ENCODE results near the gene ACOX3.
"Not testable (repeated sequence)": the region's sequence is repeated elsewhere in the genome, so short reads cannot be mapped to it uniquely, and the experiment has no call there.

The ACOX3 gene

GRCh38 chr4:8428288-8429097 lies 12.0 kb downstream of the ACOX3 start:
- Histone ChIP-seq H3K9ac (ENCODE audit: low read length) (peak overlapping the region; percentile 90), H3K4me1 (ENCODE audit: control insufficient read depth, insufficient read depth, low read length) (peaks cover 16% of the 10 kb centered on the region), H3K36me3 (ENCODE audit: control insufficient read depth, insufficient read depth, low read length, severe bottlenecking) (no peaks in the 10 kb centered on the region), H3K9me3 (ENCODE audit: control insufficient read depth, low read length) (no peaks in the 10 kb centered on the region), H3K4me3 (ENCODE audit: low read length) (peak overlapping the region; percentile 89), H3K27me3 (replicated peaks; ENCODE audit: control insufficient read depth, insufficient read depth, low read length) (no peaks in the 10 kb centered on the region)
- peak; percentile 92 for DNase-seq (ENCODE audit: low read depth)

- peak overlapping the region; percentile 89 for H3K4me3 ChIP-seq (ENCODE audit: low read length)
- H3K36me3 ChIP-seq (ENCODE audit: control insufficient read depth, insufficient read depth, low read length, severe bottlenecking), result no peaks in the 10 kb centered on the region
- peak; percentile 66 for DNase-seq (ENCODE audit: low read depth)
- H3K9ac ChIP-seq (ENCODE audit: low read length), result peak overlapping the region; percentile 90
- no peaks in the 10 kb centered on the region for H3K27me3 ChIP-seq (replicated peaks; ENCODE audit: control insufficient read depth, insufficient read depth, low read length)
- no peaks in the 10 kb centered on the region for H3K9me3 ChIP-seq (ENCODE audit: control insufficient read depth, low read length)
- peaks cover 16% of the 10 kb centered on the region for H3K4me1 ChIP-seq (ENCODE audit: control insufficient read depth, insufficient read depth, low read length)
Measured at GRCh38 chr4:8427761-8428287, 12.7 kb downstream of the ACOX3 start.

- Histone ChIP-seq H3K27me3 (replicated peaks; ENCODE audit: control insufficient read depth, insufficient read depth, low read length) (no peaks in the 10 kb centered on the region), H3K4me1 (ENCODE audit: control insufficient read depth, insufficient read depth, low read length) (peaks cover 16% of the 10 kb centered on the region), H3K36me3 (ENCODE audit: control insufficient read depth, insufficient read depth, low read length, severe bottlenecking) (no peaks in the 10 kb centered on the region), H3K9me3 (ENCODE audit: control insufficient read depth, low read length) (no peaks in the 10 kb centered on the region), H3K4me3 (ENCODE audit: low read length) (peak overlapping the region; percentile 89), H3K9ac (ENCODE audit: low read length) (peak overlapping the region; percentile 90)
- DNase-seq (ENCODE audit: low read depth), result no peak
Measured at GRCh38 chr4:8427262-8427661, 13.3 kb downstream of the ACOX3 start.

DNA sequence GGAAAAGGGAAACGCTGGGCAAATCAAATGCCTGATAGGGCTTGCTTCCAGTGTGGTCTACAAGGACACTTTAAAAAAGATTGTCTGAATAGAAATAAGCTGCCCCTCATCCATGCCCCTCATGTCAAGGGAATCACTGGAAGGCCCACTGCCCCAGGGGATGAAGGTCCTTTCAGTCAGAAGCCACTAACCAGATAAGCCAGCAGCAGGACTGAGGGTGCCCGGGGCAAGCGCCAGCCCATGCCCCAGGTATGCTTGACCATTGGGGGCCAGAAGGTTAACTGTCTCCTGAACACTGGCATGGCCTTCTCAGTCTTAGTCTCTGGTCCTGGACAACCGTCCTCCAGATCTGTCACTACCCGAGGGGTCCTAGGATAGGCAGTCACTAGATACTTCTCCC lies 17.7 kb downstream of the ACOX3 start:
- peaks cover 21% of the 10 kb centered on the region for H3K4me1 ChIP-seq (ENCODE audit: control insufficient read depth, insufficient read depth, low read length)
- DNase-seq (ENCODE audit: low read depth), result no peak
- H3K9ac ChIP-seq (ENCODE audit: low read length), result no peak overlapping the region
- H3K9me3 ChIP-seq (ENCODE audit: control insufficient read depth, low read length), result no peaks in the 10 kb centered on the region
- H3K36me3 ChIP-seq (ENCODE audit: control insufficient read depth, insufficient read depth, low read length, severe bottlenecking), result no peaks in the 10 kb centered on the region
- H3K27me3 ChIP-seq (replicated peaks; ENCODE audit: control insufficient read depth, insufficient read depth, low read length), result no peaks in the 10 kb centered on the region
- H3K4me3 ChIP-seq (ENCODE audit: low read length), result no peak overlapping the region

- no peaks in the 10 kb centered on the region for H3K27me3 ChIP-seq (replicated peaks; ENCODE audit: control insufficient read depth, insufficient read depth, low read length)
- no peak overlapping the region for H3K4me3 ChIP-seq (ENCODE audit: low read length)
- no peak for DNase-seq (ENCODE audit: low read depth)
- no peaks in the 10 kb centered on the region for H3K36me3 ChIP-seq (ENCODE audit: control insufficient read depth, insufficient read depth, low read length, severe bottlenecking)
- no peak overlapping the region for H3K9ac ChIP-seq (ENCODE audit: low read length)
- H3K9me3 ChIP-seq (ENCODE audit: control insufficient read depth, low read length), result no peaks in the 10 kb centered on the region
- H3K4me1 ChIP-seq (ENCODE audit: control insufficient read depth, insufficient read depth, low read length), result peaks cover 16% of the 10 kb centered on the region
Measured at GRCh38 chr4:8422327-8422726, 18.2 kb downstream of the ACOX3 start.

GRCh38 chr4:8420151-8420550 lies 20.4 kb downstream of the ACOX3 start:
- Histone ChIP-seq H3K36me3 (ENCODE audit: control insufficient read depth, insufficient read depth, low read length, severe bottlenecking) (peaks cover 11% of the 10 kb centered on the region), H3K4me1 (ENCODE audit: control insufficient read depth, insufficient read depth, low read length) (peaks cover 11% of the 10 kb centered on the region)
- DNase-seq (ENCODE audit: low read depth); H3K9me3 ChIP-seq (ENCODE audit: control insufficient read depth, low read length); H3K27me3 ChIP-seq (replicated peaks; ENCODE audit: control insufficient read depth, insufficient read depth, low read length); H3K9ac ChIP-seq (ENCODE audit: low read length); H3K4me3 ChIP-seq (ENCODE audit: low read length): not testable (repeated sequence)

DNA sequence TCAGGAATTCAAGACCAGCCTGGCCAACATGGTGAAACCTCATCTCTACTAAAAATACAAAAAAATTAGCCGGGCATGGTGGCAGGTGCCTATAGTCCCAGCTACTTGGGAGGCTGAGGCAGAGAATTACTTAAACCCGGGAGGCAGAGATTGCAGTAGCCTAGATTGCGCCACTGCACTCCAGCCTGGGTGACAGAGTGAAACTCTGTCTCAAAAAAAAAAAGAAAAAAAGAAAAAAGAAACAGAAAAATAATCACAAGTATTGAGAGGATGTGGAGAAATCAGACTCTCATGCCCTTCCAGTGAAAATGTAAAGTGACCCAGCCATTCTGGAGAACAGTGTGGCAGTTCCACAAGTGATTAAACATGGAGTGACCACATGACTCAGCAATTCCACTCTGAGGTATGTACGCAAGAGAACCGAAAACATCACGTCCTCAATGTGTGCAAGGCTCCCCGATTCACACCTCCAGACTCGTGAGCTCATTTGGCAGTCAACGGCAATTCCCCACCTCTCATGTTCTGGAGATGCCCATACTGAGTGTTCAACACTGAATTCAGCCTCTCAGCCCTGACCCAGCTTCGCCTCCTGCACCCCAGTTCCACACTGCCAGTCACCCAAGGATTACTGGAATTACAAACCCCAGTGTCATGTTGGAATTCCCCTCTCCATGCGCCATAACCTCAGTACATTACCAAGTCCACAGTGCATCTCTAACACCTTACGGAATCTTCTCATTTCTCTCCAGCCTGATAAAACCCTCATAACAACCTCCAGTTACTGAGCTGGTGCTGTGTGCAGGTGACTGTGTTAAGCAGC lies 21.1 kb downstream of the ACOX3 start:
- Histone ChIP-seq H3K4me3 (ENCODE audit: low read length) (no peak overlapping the region), H3K9ac (ENCODE audit: low read length) (no peak overlapping the region), H3K4me1 (ENCODE audit: control insufficient read depth, insufficient read depth, low read length) (peaks cover 11% of the 10 kb centered on the region), H3K36me3 (ENCODE audit: control insufficient read depth, insufficient read depth, low read length, severe bottlenecking) (peaks cover 18% of the 10 kb centered on the region), H3K27me3 (replicated peaks; ENCODE audit: control insufficient read depth, insufficient read depth, low read length) (no peaks in the 10 kb centered on the region), H3K9me3 (ENCODE audit: control insufficient read depth, low read length) (no peaks in the 10 kb centered on the region)
- DNase-seq (ENCODE audit: low read depth), result peak; percentile 27

- no peak overlapping the region for H3K9ac ChIP-seq (ENCODE audit: low read length)
- H3K36me3 ChIP-seq (ENCODE audit: control insufficient read depth, insufficient read depth, low read length, severe bottlenecking), result peaks cover 28% of the 10 kb centered on the region
- H3K27me3 ChIP-seq (replicated peaks; ENCODE audit: control insufficient read depth, insufficient read depth, low read length), result no peaks in the 10 kb centered on the region
- no peaks in the 10 kb centered on the region for H3K9me3 ChIP-seq (ENCODE audit: control insufficient read depth, low read length)
- DNase-seq (ENCODE audit: low read depth), result no peak
- H3K4me3 ChIP-seq (ENCODE audit: low read length), result no peak overlapping the region
- H3K4me1 ChIP-seq (ENCODE audit: control insufficient read depth, insufficient read depth, low read length), result peaks cover 11% of the 10 kb centered on the region
Measured at GRCh38 chr4:8417071-8417614, 23.4 kb downstream of the ACOX3 start.

DNA sequence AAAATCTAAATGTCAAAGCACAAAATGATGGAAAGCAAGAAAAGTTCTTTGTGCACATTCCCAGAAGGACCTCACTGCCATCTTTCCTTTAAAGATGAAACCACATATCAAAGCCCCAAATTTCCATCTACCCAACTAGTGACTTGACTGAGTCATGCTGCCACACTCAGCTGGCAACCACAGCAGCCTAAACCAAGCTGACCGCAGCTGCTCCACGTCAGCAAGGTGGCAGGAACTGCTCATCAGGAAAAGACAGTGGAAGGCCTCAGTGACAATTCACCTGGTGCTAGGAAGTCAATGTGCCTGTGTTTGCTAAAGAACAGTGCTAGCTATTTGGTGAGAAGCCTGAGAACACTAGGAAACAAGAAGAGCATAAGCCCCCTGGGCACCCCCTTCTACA lies 26.1 kb downstream of the ACOX3 start:
- Histone ChIP-seq H3K9ac (ENCODE audit: low read length) (no peak overlapping the region), H3K4me3 (ENCODE audit: low read length) (no peak overlapping the region), H3K4me1 (ENCODE audit: control insufficient read depth, insufficient read depth, low read length) (peaks cover 14% of the 10 kb centered on the region), H3K27me3 (replicated peaks; ENCODE audit: control insufficient read depth, insufficient read depth, low read length) (no peaks in the 10 kb centered on the region), H3K36me3 (ENCODE audit: control insufficient read depth, insufficient read depth, low read length, severe bottlenecking) (peaks cover 38% of the 10 kb centered on the region), H3K9me3 (ENCODE audit: control insufficient read depth, low read length) (no peaks in the 10 kb centered on the region)
- no peak for DNase-seq (ENCODE audit: low read depth)

GRCh38 chr4:8412288-8412687 lies 28.2 kb downstream of the ACOX3 start:
- H3K36me3 ChIP-seq (ENCODE audit: control insufficient read depth, insufficient read depth, low read length, severe bottlenecking), result peaks cover 45% of the 10 kb centered on the region
- H3K4me1 ChIP-seq (ENCODE audit: control insufficient read depth, insufficient read depth, low read length), result peaks cover 13% of the 10 kb centered on the region
- no peak overlapping the region for H3K9ac ChIP-seq (ENCODE audit: low read length)
- no peak for DNase-seq (ENCODE audit: low read depth)
- H3K27me3 ChIP-seq (replicated peaks; ENCODE audit: control insufficient read depth, insufficient read depth, low read length), result no peaks in the 10 kb centered on the region
- no peaks in the 10 kb centered on the region for H3K9me3 ChIP-seq (ENCODE audit: control insufficient read depth, low read length)
- no peak overlapping the region for H3K4me3 ChIP-seq (ENCODE audit: low read length)

All from adipocyte (in vitro differentiated cells).